Measurements from ENCODE around the gene NR6A1.

DNA sequence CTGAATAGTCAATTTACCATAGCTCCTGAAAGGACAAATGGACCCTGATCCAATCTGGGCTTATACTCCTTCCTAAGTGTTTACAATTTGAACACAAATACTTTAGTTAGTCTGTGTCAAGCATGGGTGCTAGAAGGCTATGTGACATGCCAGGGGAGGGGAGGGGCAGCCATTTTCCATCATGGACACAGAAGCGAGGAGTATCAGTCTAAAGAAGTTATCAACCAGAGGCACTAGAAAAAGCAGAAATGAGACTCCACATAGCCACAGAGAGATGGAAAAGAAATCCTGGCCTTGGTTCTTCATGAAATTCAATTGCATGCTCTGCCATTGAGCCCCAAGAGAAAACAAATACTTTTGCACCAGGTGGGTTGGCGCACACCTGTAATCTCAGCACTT, 61.8 kb downstream of the NR6A1 start:
- TF ChIP-seq, protein P1, sequence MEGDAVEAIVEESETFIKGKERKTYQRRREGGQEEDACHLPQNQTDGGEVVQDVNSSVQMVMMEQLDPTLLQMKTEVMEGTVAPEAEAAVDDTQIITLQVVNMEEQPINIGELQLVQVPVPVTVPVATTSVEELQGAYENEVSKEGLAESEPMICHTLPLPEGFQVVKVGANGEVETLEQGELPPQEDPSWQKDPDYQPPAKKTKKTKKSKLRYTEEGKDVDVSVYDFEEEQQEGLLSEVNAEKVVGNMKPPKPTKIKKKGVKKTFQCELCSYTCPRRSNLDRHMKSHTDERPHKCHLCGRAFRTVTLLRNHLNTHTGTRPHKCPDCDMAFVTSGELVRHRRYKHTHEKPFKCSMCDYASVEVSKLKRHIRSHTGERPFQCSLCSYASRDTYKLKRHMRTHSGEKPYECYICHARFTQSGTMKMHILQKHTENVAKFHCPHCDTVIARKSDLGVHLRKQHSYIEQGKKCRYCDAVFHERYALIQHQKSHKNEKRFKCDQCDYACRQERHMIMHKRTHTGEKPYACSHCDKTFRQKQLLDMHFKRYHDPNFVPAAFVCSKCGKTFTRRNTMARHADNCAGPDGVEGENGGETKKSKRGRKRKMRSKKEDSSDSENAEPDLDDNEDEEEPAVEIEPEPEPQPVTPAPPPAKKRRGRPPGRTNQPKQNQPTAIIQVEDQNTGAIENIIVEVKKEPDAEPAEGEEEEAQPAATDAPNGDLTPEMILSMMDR (IDR thresholded peaks at IDR 0.05), result no peak
- TF ChIP-seq POLR2A (IDR thresholded peaks at IDR 0.05) (no peak), POLR2AphosphoS5 (IDR thresholded peaks at IDR 0.05; ENCODE audit: insufficient read depth in 1 of 2, low read depth in 1 of 2) (no peak)
